DND-41 (cell line): ENCODE results near the gene SH3RF3.

Source experiments
- ATAC-seq: fragments of 200-7000 bp; cut with Tn5 transposase; 3 replicates; pipeline ENCODE4 v1.9.1; 2021; ENCODE audit warnings: low read depth; ENCODE audit not compliant: insufficient read depth
- DNase-seq: peaks from one replicate; pipeline ENCODE4 v3.0.0-alpha.2; 2020
- H2AFZ ChIP-seq: 2 replicates; pipeline ENCODE4 v1.6.0; 2012; ENCODE audit warnings: low read depth, low read length
- H3K27ac ChIP-seq: 2 replicates; pipeline ENCODE4 v1.5.1; 2012; ENCODE audit warnings: low read length, inconsistent platforms
- H3K27me3 ChIP-seq: fragments of 200-600 bp; sonication (generic); 2 replicates; pipeline ENCODE4 v1.6.0; 2012; ENCODE audit warnings: low read length, mild to moderate bottlenecking, inconsistent platforms; ENCODE audit not compliant: insufficient read depth, poor library complexity
- H3K36me3 ChIP-seq: 2 replicates; pipeline ENCODE4 v1.5.1; 2012; ENCODE audit warnings: low read length, inconsistent platforms; ENCODE audit not compliant: insufficient read depth
- H3K4me1 ChIP-seq: 2 replicates; pipeline ENCODE4 v1.5.1; 2012; ENCODE audit warnings: mild to moderate bottlenecking, low read length; ENCODE audit not compliant: insufficient read depth
- H3K4me2 ChIP-seq: 2 replicates; pipeline ENCODE4 v1.6.0; 2012; ENCODE audit warnings: mild to moderate bottlenecking, moderate library complexity, low read length, inconsistent platforms; ENCODE audit not compliant: insufficient read depth
- H3K4me3 ChIP-seq, 2 experiments: fragments of 200-600 bp in 1 of 2; shearing (Covaris generic) in 1 of 2; 2 replicates each; pipeline ENCODE4 v1.5.1; 2012 to 2016; ENCODE audit warnings: inconsistent platforms in 2 of 2, low read length in 2 of 2, mild to moderate bottlenecking in 2 of 2, low read depth in 1 of 2, moderate library complexity in 1 of 2
- H3K79me2 ChIP-seq: 2 replicates; pipeline ENCODE4 v1.6.0; 2012; ENCODE audit warnings: low read length, inconsistent platforms; ENCODE audit not compliant: insufficient read depth
- H3K9ac ChIP-seq: 2 replicates; pipeline ENCODE4 v1.6.0; 2012; ENCODE audit warnings: low read depth, mild to moderate bottlenecking, inconsistent platforms, low read length, moderate library complexity
- H3K9me3 ChIP-seq: 2 replicates; pipeline ENCODE4 v1.5.1; 2012; ENCODE audit warnings: low read length, moderate library complexity, mild to moderate bottlenecking, inconsistent platforms; ENCODE audit not compliant: insufficient read depth, severe bottlenecking
- H4K20me1 ChIP-seq: 2 replicates; pipeline ENCODE4 v1.6.0; 2012; ENCODE audit warnings: low read length; ENCODE audit not compliant: insufficient read depth
- CTCF ChIP-seq: IDR thresholded peaks from 2 replicates; pipeline ENCODE4 v1.5.1; 2012; ENCODE audit warnings: borderline replicate concordance, low read length, moderate library complexity, mild to moderate bottlenecking; ENCODE audit not compliant: poor library complexity, severe bottlenecking; ENCODE audit errors: extremely low read depth
- EZH2 ChIP-seq: IDR thresholded peaks from 3 replicates; pipeline ENCODE4 v1.6.1; 2012; ENCODE audit warnings: borderline replicate concordance, low read depth, mild to moderate bottlenecking, moderate library complexity, low read length, inconsistent platforms; ENCODE audit not compliant: severe bottlenecking

The SH3RF3 gene

GRCh38 chr2:109418716-109419115, 289.7 kb downstream of the SH3RF3 start:
- H3K4me3 ChIP-seq: no peak overlapping the region
- DNase-seq (no peak), ATAC-seq (no peak)
- H3K36me3 ChIP-seq: no peaks in the 10 kb centered on the region
- H2AFZ ChIP-seq: no peak overlapping the region
- H3K27me3 ChIP-seq: no peaks in the 10 kb centered on the region
- no peaks in the 10 kb centered on the region for H4K20me1 ChIP-seq
- no peak for TF ChIP-seq EZH2
- no peak for TF ChIP-seq CTCF
- no peaks in the 10 kb centered on the region for H3K4me1 ChIP-seq
- no peaks in the 10 kb centered on the region for H3K9me3 ChIP-seq
- no peak overlapping the region for H3K27ac ChIP-seq
- no peak overlapping the region for H3K9ac ChIP-seq
- no peak overlapping the region for H3K4me2 ChIP-seq
- no peaks in the 10 kb centered on the region for H3K79me2 ChIP-seq

GRCh38 chr2:109419171-109419756, 290.3 kb downstream of the SH3RF3 start:
- H4K20me1 ChIP-seq: no peaks in the 10 kb centered on the region
- H3K4me1 ChIP-seq: no peaks in the 10 kb centered on the region
- ATAC-seq: no peak
- H3K79me2 ChIP-seq: no peaks in the 10 kb centered on the region
- no peak overlapping the region for H3K4me2 ChIP-seq
- no peak overlapping the region for H3K27ac ChIP-seq
- no peaks in the 10 kb centered on the region for H3K36me3 ChIP-seq
- no peaks in the 10 kb centered on the region for H3K9me3 ChIP-seq
- no peak overlapping the region for H3K9ac ChIP-seq
- no peak overlapping the region for H3K4me3 ChIP-seq
- no peak overlapping the region for H2AFZ ChIP-seq
- no peak for DNase-seq
- no peak for TF ChIP-seq CTCF
- no peak for TF ChIP-seq EZH2
- no peaks in the 10 kb centered on the region for H3K27me3 ChIP-seq

GRCh38 chr2:109419960-109420370, 291.0 kb downstream of the SH3RF3 start:
- Histone ChIP-seq H2AFZ (no peak overlapping the region), H3K27ac (no peak overlapping the region), H3K4me2 (no peak overlapping the region), H3K79me2 (no peaks in the 10 kb centered on the region), H4K20me1 (no peaks in the 10 kb centered on the region), H3K9me3 (no peaks in the 10 kb centered on the region), H3K9ac (no peak overlapping the region), H3K4me3 (no peak overlapping the region), H3K27me3 (no peaks in the 10 kb centered on the region), H3K36me3 (no peaks in the 10 kb centered on the region), H3K4me1 (no peaks in the 10 kb centered on the region)
- DNase-seq: no peak
- ATAC-seq: no peak
- TF ChIP-seq CTCF (no peak), EZH2 (no peak)
